Ascending aorta (tissue), 2 donors: ENCODE measurements around the gene CADPS2. TPM values are rescaled to one million over a fixed set of nuclear protein-coding genes. Genes with fewer than 3 reads are reported as not detected.

ENCODE experiments used
- DNase-seq, 2 donors: peaks; one replicate each; pipeline ENCODE4 v3.0.0-alpha.2; 2019; ENCODE audit warnings: low spot score in 2 of 2
- H3K27ac ChIP-seq, 2 donors: fragments of 200-600 bp; sonication (generic); one replicate each; pipeline ENCODE4 v1.5.1; 2016 to 2017; ENCODE audit warnings: mild to moderate bottlenecking in 1 of 2
- H3K27me3 ChIP-seq: fragments of 200-600 bp; sonication (generic); one replicate; pipeline ENCODE4 v1.5.1; 2017
- H3K36me3 ChIP-seq, 2 donors: fragments of 200-600 bp; sonication (generic); one replicate each; pipeline ENCODE4 v1.5.1; 2016
- H3K4me1 ChIP-seq, 2 donors: fragments of 200-600 bp; sonication (generic); one replicate each; pipeline ENCODE4 v1.5.1; 2016 to 2017; ENCODE audit warnings: mild to moderate bottlenecking in 1 of 2
- H3K4me3 ChIP-seq, 2 donors: fragments of 200-600 bp; sonication (generic); one replicate each; pipeline ENCODE4 v1.5.1; 2016 to 2017; ENCODE audit warnings: mild to moderate bottlenecking in 1 of 2
- H3K9me3 ChIP-seq, 2 donors: fragments of 200-600 bp; sonication (generic); one replicate each; pipeline ENCODE4 v1.5.1; 2016
- intact Hi-C: fragments of 100-400 bp; cut with DNase I; formaldehyde crosslinking; loops from one replicate; pipeline ENCODE4 v1.15.1; 2023
- total RNA-seq: library from RNA; depleted of rRNA; stranded (reverse); fragments of >200 nt; gene quantifications from one replicate; pipeline ENCODE4 v1.1.0, GENCODE V29; 2016
- TF ChIP-seq, protein P1 (sequence below), 3 experiments: fragments of 200-600 bp in 2 of 3; fragments of 450-650 bp in 1 of 3; sonication (generic) in 2 of 3; IDR thresholded peaks; one replicate each; pipeline ENCODE4 v1.5.1; 2016 to 2019; ENCODE audit warnings: antibody characterized with exemption in 3 of 3, mild to moderate bottlenecking in 1 of 3, moderate library complexity in 1 of 3

Gene CADPS2
- total RNA-seq, 1 donor from 2014 or later = 31.8 TPM

DNA sequence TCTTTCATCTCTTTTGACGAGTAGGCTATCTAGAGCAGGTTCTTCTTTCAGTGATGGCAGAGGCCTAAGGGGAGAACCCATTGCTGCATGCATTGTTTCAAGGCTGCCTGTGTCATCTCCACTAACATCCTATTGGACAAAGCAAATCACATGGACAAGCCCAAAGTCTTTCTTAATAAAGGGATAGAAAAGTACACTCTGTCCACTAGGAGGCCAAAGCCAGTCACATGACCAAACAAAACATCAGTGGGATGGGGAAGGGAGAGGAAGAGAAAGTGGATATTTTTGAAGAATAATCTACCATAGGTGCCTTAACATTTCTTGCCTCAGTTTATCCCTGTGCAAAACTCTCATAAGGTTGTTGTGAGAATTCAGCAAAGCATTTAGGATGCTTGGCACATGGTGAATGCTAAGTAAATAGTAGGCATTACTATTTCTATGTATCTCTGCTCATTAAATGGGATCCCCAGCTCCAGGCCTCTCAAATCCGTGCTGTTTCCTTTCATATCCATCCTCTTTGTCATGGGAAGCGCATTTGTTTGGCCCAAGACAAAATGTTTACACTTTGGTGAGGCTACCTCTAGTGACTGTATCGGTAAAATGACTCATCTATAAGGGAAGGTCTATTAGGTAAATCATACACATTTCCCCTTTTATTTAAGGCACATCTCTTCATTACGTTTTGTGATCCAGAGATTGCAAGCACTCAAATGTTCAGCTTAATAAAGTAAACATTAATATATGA, 16.7 kb upstream of the CADPS2 start:
- TF ChIP-seq, protein P1, sequence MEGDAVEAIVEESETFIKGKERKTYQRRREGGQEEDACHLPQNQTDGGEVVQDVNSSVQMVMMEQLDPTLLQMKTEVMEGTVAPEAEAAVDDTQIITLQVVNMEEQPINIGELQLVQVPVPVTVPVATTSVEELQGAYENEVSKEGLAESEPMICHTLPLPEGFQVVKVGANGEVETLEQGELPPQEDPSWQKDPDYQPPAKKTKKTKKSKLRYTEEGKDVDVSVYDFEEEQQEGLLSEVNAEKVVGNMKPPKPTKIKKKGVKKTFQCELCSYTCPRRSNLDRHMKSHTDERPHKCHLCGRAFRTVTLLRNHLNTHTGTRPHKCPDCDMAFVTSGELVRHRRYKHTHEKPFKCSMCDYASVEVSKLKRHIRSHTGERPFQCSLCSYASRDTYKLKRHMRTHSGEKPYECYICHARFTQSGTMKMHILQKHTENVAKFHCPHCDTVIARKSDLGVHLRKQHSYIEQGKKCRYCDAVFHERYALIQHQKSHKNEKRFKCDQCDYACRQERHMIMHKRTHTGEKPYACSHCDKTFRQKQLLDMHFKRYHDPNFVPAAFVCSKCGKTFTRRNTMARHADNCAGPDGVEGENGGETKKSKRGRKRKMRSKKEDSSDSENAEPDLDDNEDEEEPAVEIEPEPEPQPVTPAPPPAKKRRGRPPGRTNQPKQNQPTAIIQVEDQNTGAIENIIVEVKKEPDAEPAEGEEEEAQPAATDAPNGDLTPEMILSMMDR (IDR thresholded peaks at IDR 0.05) = no peak
- intact Hi-C loops = no loop called here
- Histone ChIP-seq H3K9me3 (no peaks in the 10 kb centered on the region), H3K27me3 (no peaks in the 10 kb centered on the region), H3K27ac (no peak overlapping the region), H3K4me1 (no peaks in the 10 kb centered on the region), H3K36me3 (no peaks in the 10 kb centered on the region), H3K4me3 (no peak overlapping the region)
- no peak for DNase-seq

DNA sequence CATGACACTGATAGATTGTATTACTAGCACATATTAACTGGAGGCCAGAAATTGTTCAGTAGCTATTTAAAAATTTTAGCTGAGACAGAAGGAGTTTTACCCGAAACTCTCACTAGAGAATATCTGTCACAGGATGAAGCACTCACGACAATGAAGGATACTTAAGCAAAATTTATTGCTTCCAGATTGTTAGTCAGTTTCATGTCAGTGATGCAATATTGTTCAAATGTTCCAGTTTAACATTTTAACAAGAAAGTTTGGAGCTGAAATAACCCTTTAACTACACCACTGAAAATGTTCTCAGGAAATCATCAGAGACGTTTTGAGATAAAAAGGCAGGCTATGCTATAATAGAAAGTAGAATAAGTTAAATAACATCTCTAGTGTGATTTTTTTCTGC, 15.0 kb upstream of the CADPS2 start:
- Histone ChIP-seq H3K4me3 (no peak overlapping the region), H3K9me3 (no peaks in the 10 kb centered on the region), H3K4me1 (no peaks in the 10 kb centered on the region), H3K27me3 (no peaks in the 10 kb centered on the region), H3K27ac (no peak overlapping the region), H3K36me3 (no peaks in the 10 kb centered on the region)
- no peak for DNase-seq
- intact Hi-C loops = no loop called here
- TF ChIP-seq, protein P1 (IDR thresholded peaks at IDR 0.05) = no peak

- Histone ChIP-seq H3K4me1 (no peaks in the 10 kb centered on the region), H3K27ac (no peak overlapping the region), H3K9me3 (no peaks in the 10 kb centered on the region), H3K27me3 (no peaks in the 10 kb centered on the region), H3K4me3 (no peak overlapping the region), H3K36me3 (no peaks in the 10 kb centered on the region)
- intact Hi-C loops = no loop called here
- DNase-seq = no peak
- TF ChIP-seq, protein P1 (IDR thresholded peaks at IDR 0.05) = no peak
Measured at GRCh38 chr7:122896509-122896908, 10.2 kb upstream of the CADPS2 start.

GRCh38 chr7:122893486-122893885, 7.2 kb upstream of the CADPS2 start:
- no peak for DNase-seq
- Histone ChIP-seq H3K27ac (no peak overlapping the region), H3K9me3 (no peaks in the 10 kb centered on the region), H3K36me3 (no peaks in the 10 kb centered on the region), H3K4me3 (no peak overlapping the region), H3K4me1 (no peaks in the 10 kb centered on the region), H3K27me3 (no peaks in the 10 kb centered on the region)
- intact Hi-C loops = no loop called here
- TF ChIP-seq, protein P1 (IDR thresholded peaks at IDR 0.05) = no peak

GRCh38 chr7:122889116-122889515, 2.9 kb upstream of the CADPS2 start:
- Histone ChIP-seq H3K4me3 (no peak overlapping the region), H3K27ac (no peak overlapping the region), H3K27me3 (no peaks in the 10 kb centered on the region), H3K9me3 (no peaks in the 10 kb centered on the region), H3K36me3 (no peaks in the 10 kb centered on the region), H3K4me1 (peaks cover 0 to 3% of the 10 kb centered on the region in 2 donors)
- no peak for DNase-seq
- TF ChIP-seq, protein P1 (IDR thresholded peaks at IDR 0.05) = no peak
- intact Hi-C loops = loop anchor here (10.0 kb wide), 2 partner anchors 744 to 856 kb away; partner anchors contain the start of genes AASS and WASL
